ENCODE data around the gene PPA2. TPM values are rescaled to one million over a fixed set of nuclear protein-coding genes. Genes with fewer than 3 reads are reported as not detected.
"Not testable (repeated sequence)": the region's sequence is repeated elsewhere in the genome, so short reads cannot be mapped to it uniquely, and the experiment has no call there.

The PPA2 gene
- polyA plus RNA-seq, 4 donors = 56.4 to 114 (median 105) TPM

- no peak for DNase-seq (ENCODE audit: low read depth in 4 of 4, low spot score in 3 of 4)
Observed at GRCh38 chr4:105461221-105461620, 12.6 kb downstream of the PPA2 start.

GRCh38 chr4:105460306-105460705, 13.6 kb downstream of the PPA2 start:
- DNase-seq (ENCODE audit: low read depth in 4 of 4, low spot score in 3 of 4) = no peak

GRCh38 chr4:105458541-105458940, 15.3 kb downstream of the PPA2 start:
- DNase-seq (ENCODE audit: low read depth in 4 of 4, low spot score in 3 of 4) = not testable (repeated sequence)

- no peak for DNase-seq (ENCODE audit: low read depth in 4 of 4, low spot score in 3 of 4)
Observed at GRCh38 chr4:105458001-105458400, 15.9 kb downstream of the PPA2 start.

GRCh38 chr4:105455998-105456397, 17.9 kb downstream of the PPA2 start:
- DNase-seq (ENCODE audit: low read depth in 4 of 4, low spot score in 3 of 4) = no peak

- no peak for DNase-seq (ENCODE audit: low read depth in 4 of 4, low spot score in 3 of 4)
Observed at GRCh38 chr4:105455182-105455581, 18.7 kb downstream of the PPA2 start.

- no peak for DNase-seq (ENCODE audit: low read depth in 4 of 4, low spot score in 3 of 4)
Observed at GRCh38 chr4:105453550-105454205, 20.2 kb downstream of the PPA2 start.

- no peak for DNase-seq (ENCODE audit: low read depth in 4 of 4, low spot score in 3 of 4)
Observed at GRCh38 chr4:105451346-105451745, 22.5 kb downstream of the PPA2 start.

- no peak for DNase-seq (ENCODE audit: low read depth in 4 of 4, low spot score in 3 of 4)
Observed at GRCh38 chr4:105440890-105441289, 33.0 kb downstream of the PPA2 start.

- DNase-seq (ENCODE audit: low read depth in 4 of 4, low spot score in 3 of 4) = no peak
Observed at GRCh38 chr4:105437637-105438036, 36.2 kb downstream of the PPA2 start.

GRCh38 chr4:105436414-105436813, 37.4 kb downstream of the PPA2 start:
- DNase-seq (ENCODE audit: low read depth in 4 of 4, low spot score in 3 of 4) = no peak

GRCh38 chr4:105434940-105435339, 38.9 kb downstream of the PPA2 start:
- DNase-seq (ENCODE audit: low read depth in 4 of 4, low spot score in 3 of 4) = no peak

GRCh38 chr4:105433421-105433820, 40.4 kb downstream of the PPA2 start:
- DNase-seq (ENCODE audit: low read depth in 4 of 4, low spot score in 3 of 4) = no peak

GRCh38 chr4:105432438-105432837, 41.4 kb downstream of the PPA2 start:
- no peak for DNase-seq (ENCODE audit: low read depth in 4 of 4, low spot score in 3 of 4)

- no peak for DNase-seq (ENCODE audit: low read depth in 4 of 4, low spot score in 3 of 4)
Observed at GRCh38 chr4:105430811-105431210, 43.1 kb downstream of the PPA2 start.

GRCh38 chr4:105426187-105426897, 47.5 kb downstream of the PPA2 start:
- no peak for DNase-seq (ENCODE audit: low read depth in 4 of 4, low spot score in 3 of 4)

- no peak for DNase-seq (ENCODE audit: low read depth in 4 of 4, low spot score in 3 of 4)
Observed at GRCh38 chr4:105422207-105422920, 51.5 kb downstream of the PPA2 start.

GRCh38 chr4:105417624-105418023, 56.2 kb downstream of the PPA2 start:
- no peak for DNase-seq (ENCODE audit: low read depth in 4 of 4, low spot score in 3 of 4)

GRCh38 chr4:105415281-105415744, 58.5 kb downstream of the PPA2 start:
- no peak for DNase-seq (ENCODE audit: low read depth in 4 of 4, low spot score in 3 of 4)

- DNase-seq (ENCODE audit: low read depth in 4 of 4, low spot score in 3 of 4) = no peak
Observed at GRCh38 chr4:105414316-105414715, 59.5 kb downstream of the PPA2 start.

- not testable (repeated sequence) for DNase-seq (ENCODE audit: low read depth in 4 of 4, low spot score in 3 of 4)
Observed at GRCh38 chr4:105409135-105409534, 64.7 kb downstream of the PPA2 start.

Data from left renal pelvis (tissue), 4 donors.